Measurements from ENCODE around the gene UBA5. TPM values are rescaled to one million over a fixed set of nuclear protein-coding genes. Genes with fewer than 3 reads are reported as not detected.
"Not testable (repeated sequence)": the region's sequence is repeated elsewhere in the genome, so short reads cannot be mapped to it uniquely, and the experiment has no call there.

Gene UBA5
- 19.9 and 27.3 TPM in 2 replicates for total RNA-seq

GRCh38 chr3:132660052-132660810 is at the start of gene UBA5:
Gene UBA5, plus strand, starts transcription at chr3:132660329. Its CDS starts 209 bp downstream, at chr3:132660538.
- peak within 1 kb of the TSS; percentile 89 for H3K4me3 ChIP-seq (ENCODE audit: low read depth, low read length)
- no peak for TF ChIP-seq CTCF (conservative IDR thresholded peaks at IDR 0.05; ENCODE audit: low read depth, low read length)
- DNase-seq (ENCODE audit: low read depth): no peak

- not testable (repeated sequence) for DNase-seq (ENCODE audit: low read depth); H3K4me3 ChIP-seq (ENCODE audit: low read depth, low read length)
Observed at GRCh38 chr3:132615301-132615700, 44.8 kb upstream of the UBA5 start.

- no peak for DNase-seq (ENCODE audit: low read depth)
- TF ChIP-seq CTCF (conservative IDR thresholded peaks at IDR 0.05; ENCODE audit: low read depth, low read length): no peak
- H3K4me3 ChIP-seq (ENCODE audit: low read depth, low read length): no peak overlapping the region
Observed at GRCh38 chr3:132615881-132616280, 44.2 kb upstream of the UBA5 start.

GRCh38 chr3:132616780-132617179 is 43.3 kb upstream of the UBA5 start:
- H3K4me3 ChIP-seq (ENCODE audit: low read depth, low read length): no peak overlapping the region
- no peak for TF ChIP-seq CTCF (conservative IDR thresholded peaks at IDR 0.05; ENCODE audit: low read depth, low read length)
- DNase-seq (ENCODE audit: low read depth): no peak

- H3K4me3 ChIP-seq (ENCODE audit: low read depth, low read length): no peak overlapping the region
- no peak for DNase-seq (ENCODE audit: low read depth)
- TF ChIP-seq CTCF (conservative IDR thresholded peaks at IDR 0.05; ENCODE audit: low read depth, low read length): no peak
Observed at GRCh38 chr3:132622148-132622547, 38.0 kb upstream of the UBA5 start.

- no peak for TF ChIP-seq CTCF (conservative IDR thresholded peaks at IDR 0.05; ENCODE audit: low read depth, low read length)
- no peak for DNase-seq (ENCODE audit: low read depth)
- no peak overlapping the region for H3K4me3 ChIP-seq (ENCODE audit: low read depth, low read length)
Observed at GRCh38 chr3:132622761-132623160, 37.4 kb upstream of the UBA5 start.

GRCh38 chr3:132623646-132624045 is 36.5 kb upstream of the UBA5 start:
- TF ChIP-seq CTCF (conservative IDR thresholded peaks at IDR 0.05; ENCODE audit: low read depth, low read length): no peak
- H3K4me3 ChIP-seq (ENCODE audit: low read depth, low read length): no peak overlapping the region
- no peak for DNase-seq (ENCODE audit: low read depth)
